ENCODE results near the gene PHC3.

PHC3 gene

GRCh38 chr3:170189398-170190256 lies 8.1 kb upstream of the PHC3 start:
- no peak for DNase-seq (ENCODE audit: low read depth, low spot score)

DNA sequence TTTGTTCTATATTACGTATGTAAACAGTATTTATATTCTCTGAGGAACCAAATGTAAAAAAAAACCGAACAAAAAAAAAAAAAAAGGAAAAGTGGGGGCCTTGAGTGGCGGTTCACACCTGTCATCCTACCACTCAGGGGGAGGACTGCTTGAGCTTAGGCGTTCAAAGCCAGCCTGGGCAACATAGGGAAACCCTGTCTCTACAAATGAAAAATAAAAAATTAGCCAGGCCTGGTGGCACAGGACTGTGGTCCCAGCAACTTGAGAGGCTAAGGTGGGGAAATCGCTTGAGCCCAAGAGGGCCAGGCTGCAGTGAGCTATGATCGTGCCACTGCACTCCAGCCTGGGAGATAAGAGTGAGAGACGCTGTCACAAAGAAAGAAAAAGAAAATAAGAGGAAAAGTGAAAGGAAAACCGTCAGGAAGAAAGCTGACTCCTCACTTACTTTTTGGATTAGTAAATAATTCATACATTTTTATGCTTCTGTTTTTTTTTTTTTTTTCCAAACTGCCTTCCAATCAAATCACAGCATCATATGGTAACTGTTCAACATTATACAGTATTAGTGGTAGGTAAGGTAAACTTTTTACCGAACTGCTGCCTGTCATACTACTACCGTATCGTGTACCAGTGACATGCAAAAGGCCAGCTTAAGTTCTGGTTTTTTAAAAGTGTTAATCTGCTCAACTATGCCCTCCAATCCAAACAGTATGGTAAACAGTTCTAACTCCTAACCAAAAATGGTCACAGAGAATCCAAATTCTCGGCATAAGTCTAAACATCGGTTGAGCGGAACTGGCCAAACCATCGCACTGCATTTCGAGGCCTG lies 1.2 kb downstream of the PHC3 start:
- DNase-seq (ENCODE audit: low read depth, low spot score), result no peak

- DNase-seq (ENCODE audit: low read depth, low spot score), result no peak
Measured at GRCh38 chr3:170179432-170179831, 2.1 kb downstream of the PHC3 start.

DNA sequence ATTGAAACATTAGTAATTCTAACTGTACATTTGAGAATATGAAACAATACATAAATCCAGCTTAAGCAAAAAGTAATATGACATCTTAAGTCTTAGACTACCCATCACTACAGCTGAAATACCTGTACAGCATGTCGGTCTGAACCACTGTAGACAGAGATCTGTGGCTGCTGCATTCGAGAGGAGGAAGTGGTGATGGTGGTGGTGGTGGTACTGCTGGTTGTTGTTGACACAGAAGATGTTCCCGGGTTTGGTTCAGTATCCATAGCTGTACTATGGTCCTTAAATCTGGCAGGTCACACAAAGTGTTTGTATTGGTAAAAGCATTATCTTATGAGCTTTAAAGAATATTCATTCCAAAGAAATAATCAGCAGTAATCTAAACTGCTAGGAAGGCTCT lies 2.9 kb downstream of the PHC3 start:
- no peak for DNase-seq (ENCODE audit: low read depth, low spot score)

GRCh38 chr3:170171563-170171962 lies 10.0 kb downstream of the PHC3 start:
- no peak for DNase-seq (ENCODE audit: low read depth, low spot score)

DNA sequence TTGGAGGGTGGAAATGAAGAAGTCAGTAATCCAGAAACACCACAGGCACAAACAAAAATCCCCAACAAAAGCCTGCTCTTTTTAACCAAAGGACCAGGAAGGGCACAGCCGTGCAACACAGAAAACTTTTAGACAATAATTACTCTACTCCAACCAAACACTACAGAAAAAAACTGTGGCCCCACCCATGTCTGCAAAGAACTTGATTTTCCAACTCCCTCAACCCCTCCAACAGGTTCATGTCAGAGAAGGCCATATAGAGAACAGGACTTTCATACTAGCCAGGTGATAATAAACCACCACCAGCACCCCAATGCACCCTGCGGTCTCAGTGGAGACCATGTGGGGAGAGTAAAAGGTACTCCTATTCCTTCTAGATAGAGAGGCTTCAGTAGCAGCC lies 16.8 kb downstream of the PHC3 start:
- DNase-seq (ENCODE audit: low read depth, low spot score), result no peak

GRCh38 chr3:170163956-170164645 lies 17.4 kb downstream of the PHC3 start:
- no peak for DNase-seq (ENCODE audit: low read depth, low spot score)

DNA sequence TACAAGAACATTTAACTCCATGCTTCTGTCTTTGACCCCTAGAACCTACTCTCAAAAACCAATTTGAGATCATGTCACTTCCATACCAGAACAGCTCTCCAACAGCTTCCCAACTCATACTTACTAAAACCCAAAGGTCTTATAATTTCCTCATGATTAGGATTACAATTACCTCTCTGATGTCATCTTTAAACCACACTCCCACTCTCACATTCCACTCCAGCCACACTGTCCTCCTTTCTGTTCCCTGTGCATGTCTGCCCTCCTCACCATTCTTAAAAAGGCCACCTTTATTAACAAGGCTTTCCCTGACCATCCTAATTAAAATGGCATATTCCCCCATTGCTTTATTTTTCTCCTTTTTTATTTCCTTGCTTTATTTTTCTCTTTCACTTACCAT lies 18.9 kb downstream of the PHC3 start:
- no peak for DNase-seq (ENCODE audit: low read depth, low spot score)

DNA sequence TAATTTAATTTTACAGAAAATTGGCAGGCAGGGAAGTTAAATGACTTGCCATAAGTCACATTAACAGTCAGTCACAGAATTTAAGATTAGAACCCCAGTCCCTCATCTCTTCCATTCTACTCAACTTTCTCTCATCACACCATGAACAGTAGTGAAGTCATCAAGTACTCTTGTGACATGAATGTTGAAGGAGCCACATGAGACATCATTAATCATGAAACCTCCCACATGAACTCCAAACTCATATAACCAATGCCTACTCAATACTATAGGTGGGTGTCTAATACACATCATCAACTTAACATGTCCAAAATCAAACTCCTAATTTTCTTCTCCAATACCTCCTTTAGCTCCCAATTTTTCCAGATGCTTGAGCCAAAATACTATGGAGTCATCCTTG lies 19.5 kb downstream of the PHC3 start:
- DNase-seq (ENCODE audit: low read depth, low spot score), result no peak

- no peak for DNase-seq (ENCODE audit: low read depth, low spot score)
Measured at GRCh38 chr3:170159933-170160332, 21.6 kb downstream of the PHC3 start.

- DNase-seq (ENCODE audit: low read depth, low spot score), result no peak
Measured at GRCh38 chr3:170159459-170159858, 22.1 kb downstream of the PHC3 start.

GRCh38 chr3:170155604-170156003 lies 25.9 kb downstream of the PHC3 start:
- no peak for DNase-seq (ENCODE audit: low read depth, low spot score)

GRCh38 chr3:170154569-170155143 lies 26.9 kb downstream of the PHC3 start:
- DNase-seq (ENCODE audit: low read depth, low spot score), result no peak

DNA sequence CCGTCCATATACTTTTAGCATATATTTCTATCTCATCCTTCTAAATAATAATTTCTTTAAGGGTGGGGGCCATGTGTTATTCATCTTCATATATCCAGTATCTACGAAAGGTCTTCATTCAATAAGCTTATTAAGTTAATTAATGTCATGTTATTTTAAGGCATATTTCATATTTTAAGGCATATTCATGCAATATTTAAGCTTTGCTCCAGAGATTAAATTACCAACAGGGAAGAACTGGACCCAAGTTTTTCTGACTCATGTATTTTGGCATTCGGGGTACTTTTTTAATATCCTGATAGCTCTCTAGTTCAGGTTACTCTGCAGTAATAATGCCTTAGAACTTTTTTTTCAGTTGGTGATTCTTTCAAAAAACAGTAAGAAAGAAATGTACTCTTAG lies 27.4 kb downstream of the PHC3 start:
- DNase-seq (ENCODE audit: low read depth, low spot score), result no peak

DNA sequence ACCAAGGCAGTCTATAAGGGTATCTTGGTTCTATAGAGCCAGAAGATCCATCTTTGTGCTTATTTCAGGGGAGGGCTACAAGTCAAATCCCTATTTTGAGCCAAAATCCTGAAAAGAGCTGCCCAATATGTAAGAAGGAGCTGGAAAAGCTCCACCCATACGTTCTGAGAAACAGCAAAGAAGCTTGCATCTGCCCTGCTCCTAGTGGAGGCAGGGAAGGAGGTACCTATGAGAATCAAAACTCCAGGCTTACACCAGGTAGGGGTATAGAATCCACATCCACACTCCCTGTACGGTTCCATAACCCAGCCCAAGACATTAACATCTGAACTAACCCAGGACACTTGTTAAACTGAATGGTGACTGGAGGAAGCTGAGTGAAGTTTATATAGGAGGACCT lies 30.0 kb downstream of the PHC3 start:
- no peak for DNase-seq (ENCODE audit: low read depth, low spot score)

DNA sequence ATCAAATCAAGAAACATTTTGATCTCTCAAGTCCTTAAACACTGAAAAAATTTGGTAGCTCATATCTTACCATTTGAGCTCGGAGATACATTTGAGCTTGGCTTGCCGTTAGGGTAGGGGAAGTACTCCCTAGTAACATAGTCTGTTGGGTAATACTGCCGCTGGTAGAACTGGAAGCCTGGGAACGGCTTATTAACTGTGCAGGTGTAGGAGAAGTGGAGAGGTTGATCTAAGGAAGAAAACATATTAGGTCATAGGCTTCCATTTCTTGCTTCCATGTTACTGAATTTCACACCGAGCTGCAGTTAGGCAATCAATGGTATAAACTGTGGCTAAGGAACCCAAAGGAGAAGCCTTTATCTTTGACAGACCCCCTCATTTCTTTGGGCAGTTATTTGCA lies 32.5 kb downstream of the PHC3 start:
- no peak for DNase-seq (ENCODE audit: low read depth, low spot score)

GRCh38 chr3:170145278-170145677 lies 36.3 kb downstream of the PHC3 start:
- DNase-seq (ENCODE audit: low read depth, low spot score), result no peak

DNA sequence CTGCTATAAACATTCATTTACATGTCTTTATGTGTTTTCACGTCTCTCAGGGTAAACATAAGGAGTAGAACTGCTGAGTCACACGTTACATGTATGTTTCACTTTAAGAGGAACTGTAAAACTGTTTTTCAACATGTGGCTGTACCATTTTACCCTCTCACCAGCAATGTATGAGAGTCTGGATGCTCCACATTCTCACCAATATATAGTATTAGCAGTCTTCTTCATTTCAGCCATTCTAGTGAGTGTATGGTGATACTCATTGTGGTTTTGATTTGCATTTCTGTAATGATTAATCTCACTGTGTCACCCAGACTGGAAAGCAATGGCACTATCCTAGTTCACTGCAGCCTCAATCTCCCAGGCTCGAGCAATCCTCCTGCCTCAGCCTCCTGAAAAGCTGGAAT lies 37.1 kb downstream of the PHC3 start:
- no peak for DNase-seq (ENCODE audit: low read depth, low spot score)

- no peak for DNase-seq (ENCODE audit: low read depth, low spot score)
Measured at GRCh38 chr3:170142373-170142772, 39.2 kb downstream of the PHC3 start.

- no peak for DNase-seq (ENCODE audit: low read depth, low spot score)
Measured at GRCh38 chr3:170137986-170138385, 43.5 kb downstream of the PHC3 start.

- DNase-seq (ENCODE audit: low read depth, low spot score), result no peak
Measured at GRCh38 chr3:170132335-170132734, 49.2 kb downstream of the PHC3 start.

- no peak for DNase-seq (ENCODE audit: low read depth, low spot score)
Measured at GRCh38 chr3:170130532-170130931, 51.0 kb downstream of the PHC3 start.

Data from iPS DF 19.7 (cell line).